HepG2 (cell line): ENCODE data around the gene GBA2. TPM values are rescaled to one million over a fixed set of nuclear protein-coding genes. Genes with fewer than 3 reads are reported as not detected.

Experiments used
- ATAC-seq: fragments of 200-7000 bp; cut with Tn5 transposase; 3 replicates; pipeline ENCODE4 v1.9.1; 2020; ENCODE audit warnings: mild to moderate bottlenecking, moderate library complexity
- BruUV-seq: library from RNA; stranded (reverse); fragments of 400-500 nt; replicated peaks from 2 replicates; lab custom pipeline; 2021; lab: Mats Ljungman, UMichigan
- CTCF ChIA-PET: fragments of 300-600 bp; formaldehyde crosslinking; extraction: SDS; loops from one replicate; lab custom pipeline; 2021; ENCODE audit warnings: low total read pairs, inconsistent platforms, low intra/inter-chr PET ratio; lab: Yijun Ruan, JAX
- POLR2A ChIA-PET: fragments of 350-600 bp; sonication (Branson Sonifier 250); formaldehyde crosslinking; loops from one replicate; lab custom pipeline; 2020; ENCODE audit warnings: antibody characterized with exemption, inconsistent platforms; lab: Yijun Ruan, JAX
- DNase-seq: peaks from one replicate; pipeline ENCODE4 v3.0.0-alpha.2; 2015; ENCODE audit warnings: low spot score
- FAIRE-seq: peaks from 3 replicates; lab custom pipeline; 2011; peaks lifted over from hg19 to GRCh38; lab: Jason Lieb, UNC
- H2AFZ ChIP-seq: one replicate; pipeline ENCODE4 v1.6.1; 2011; ENCODE audit warnings: low read length, inconsistent platforms
- H3K27ac ChIP-seq: fragments of 300-600 bp; 3 replicates; pipeline ENCODE4 v1.8.0; 2011; ENCODE audit warnings: mixed run types, mild to moderate bottlenecking, mixed read lengths, low read length, inconsistent platforms; ENCODE audit not compliant: insufficient read depth; ENCODE audit errors: extremely low read length
- H3K27me3 ChIP-seq, 2 experiments: fragments of 200-600 bp in 1 of 2; 2 replicates in 1 of 2; 3 replicates in 1 of 2; pipeline versions ENCODE4 v1.6.0 to v1.8.0; 2011; ENCODE audit warnings: low read length in 2 of 2, mild to moderate bottlenecking in 2 of 2, moderate library complexity in 2 of 2, inconsistent platforms in 1 of 2; ENCODE audit not compliant: insufficient read depth in 2 of 2, control insufficient read depth in 1 of 2
- H3K36me3 ChIP-seq, 2 experiments: fragments of 200-600 bp in 1 of 2; replicated peaks in 1 of 2; 2 replicates in 1 of 2; 3 replicates in 1 of 2; pipeline versions ENCODE4 v1.5.1 to v1.8.0; 2011; ENCODE audit warnings: low read length in 2 of 2, inconsistent platforms in 1 of 2; ENCODE audit not compliant: insufficient read depth in 2 of 2, control insufficient read depth in 1 of 2
- H3K4me1 ChIP-seq: 2 replicates; pipeline ENCODE4 v1.5.1; 2012; ENCODE audit warnings: low read length, inconsistent platforms; ENCODE audit not compliant: insufficient read depth
- H3K4me2 ChIP-seq: 2 replicates; pipeline ENCODE4 v1.6.0; 2011; ENCODE audit warnings: low read depth, low read length, inconsistent platforms
- H3K4me3 ChIP-seq, 3 experiments: fragments of 200-600 bp in 1 of 3; sonication (generic), shearing (Covaris generic) in 1 of 3; replicated peaks in 1 of 3; 2 replicates each; pipeline ENCODE4 v1.5.1; 2011 to 2016; ENCODE audit warnings: low read length in 3 of 3, inconsistent platforms in 2 of 3, low read depth in 2 of 3, mild to moderate bottlenecking in 2 of 3, control low read depth in 1 of 3, mixed read lengths in 1 of 3; ENCODE audit not compliant: insufficient read depth in 1 of 3
- H3K79me2 ChIP-seq: one replicate; pipeline ENCODE4 v1.6.1; 2011; ENCODE audit warnings: low read length, inconsistent platforms; ENCODE audit not compliant: insufficient read depth
- H3K9ac ChIP-seq: 2 replicates; pipeline ENCODE4 v1.6.0; 2011; ENCODE audit warnings: mild to moderate bottlenecking, low read depth, low read length, inconsistent platforms; ENCODE audit not compliant: insufficient read depth
- H3K9me3 ChIP-seq: 2 replicates; pipeline ENCODE4 v1.5.1; 2012; ENCODE audit warnings: mild to moderate bottlenecking, low read length
- H4K20me1 ChIP-seq: 2 replicates; pipeline ENCODE4 v1.6.0; 2011; ENCODE audit warnings: inconsistent platforms, mild to moderate bottlenecking, low read length, moderate library complexity; ENCODE audit not compliant: insufficient read depth
- CCDC6 ChIP-seq: sonication (generic); formaldehyde crosslinking; IDR thresholded peaks from 2 replicates; pipeline ENCODE4 v1.8.1; 2022; ENCODE audit warnings: mild to moderate bottlenecking, missing genetic modification reagents, moderate library complexity
- HDAC1 ChIP-seq: sonication (generic); formaldehyde crosslinking; IDR thresholded peaks from 2 replicates; pipeline ENCODE4 v1.5.1; 2020; ENCODE audit warnings: mild to moderate bottlenecking, missing genetic modification reagents
- HNRNPLL ChIP-seq: fragments of 200-400 bp; formaldehyde crosslinking; IDR thresholded peaks from 2 replicates; pipeline ENCODE4 v1.6.1; 2017; ENCODE audit warnings: mild to moderate bottlenecking, low read depth, low read length; ENCODE audit not compliant: poor library complexity, severe bottlenecking
- HOXA9 ChIP-seq: sonication (generic); formaldehyde crosslinking; IDR thresholded peaks from 2 replicates; pipeline ENCODE4 v1.8.1; 2022; ENCODE audit warnings: missing genetic modification reagents, mild to moderate bottlenecking, moderate library complexity, borderline replicate concordance
- MLX ChIP-seq: IDR thresholded peaks from 2 replicates; pipeline ENCODE4 v1.6.1; 2016
- NR2C2 ChIP-seq: sonication (generic); formaldehyde crosslinking; IDR thresholded peaks from 2 replicates; pipeline ENCODE4 v1.4.0; 2020; ENCODE audit warnings: missing genetic modification reagents, mild to moderate bottlenecking, moderate library complexity, borderline replicate concordance
- RCOR2 ChIP-seq: IDR thresholded peaks from 2 replicates; pipeline ENCODE4 v1.6.1; 2016; ENCODE audit warnings: missing biosample characterization, missing genetic modification reagents
- RELA ChIP-seq: sonication (generic); formaldehyde crosslinking; IDR thresholded peaks from 2 replicates; pipeline ENCODE4 v1.4.0; 2020; ENCODE audit warnings: missing genetic modification reagents
- RERE ChIP-seq: IDR thresholded peaks from 2 replicates; pipeline ENCODE4 v1.6.1; 2016; ENCODE audit warnings: low read depth, missing genetic modification reagents, missing compliant biosample characterization
- ZNF709 ChIP-seq: sonication (generic); formaldehyde crosslinking; IDR thresholded peaks from 2 replicates; pipeline ENCODE4 v1.5.0; 2020; ENCODE audit warnings: mild to moderate bottlenecking, missing genetic modification reagents
- ZNF792 ChIP-seq: IDR thresholded peaks from 2 replicates; pipeline ENCODE4 v1.6.1; 2016
- WGBS: methylation state at CpG from one replicate; pipeline ENCODE4 v1.1.6; 2017; ENCODE audit warnings: low lambda C conversion rate; 5-methylcytosine and 5-hydroxymethylcytosine counted together
- in situ Hi-C: cut with HindIII; loops from 2 replicates; pipeline ENCODE4 v1.10.0; 2017; ENCODE audit warnings: low pct_unique_long_range_greater_than_20kb; ENCODE audit not compliant: extremely low pct_ligation_motif_present
- intact Hi-C: fragments of 100-400 bp; cut with micrococcal nuclease; formaldehyde crosslinking; loops from one replicate; pipeline ENCODE4 v1.10.0; 2022; ENCODE audit not compliant: unreplicated experiment
- polyA plus RNA-seq, 8 experiments: library from polyadenylated mRNA; depleted of rRNA in 3 of 8; stranded (reverse) in 7 of 8; unstranded in 1 of 8; fragments of >200 nt; fragmentation: Illumina TruSeq in 4 of 8; extraction: Trizol in 4 of 8; gene quantifications; 2 replicates each; pipeline versions ENCODE4 v1.2.1 to v1.2.3, GENCODE V29; 2011 to 2016; ENCODE audit warnings: low read depth in 4 of 8, missing spikeins in 1 of 8, mixed read lengths in 1 of 8; ENCODE audit not compliant: insufficient read depth in 1 of 8
- total RNA-seq, 5 experiments: library from RNA; depleted of rRNA; stranded (reverse); fragments of >200 nt; fragmentation: Illumina TruSeq; extraction: Trizol; gene quantifications; 2 replicates each; pipeline ENCODE4 v1.2.3, GENCODE V29; 2016; ENCODE audit warnings: low read depth in 1 of 5
- TF ChIP-seq, protein P1 (sequence below): sonication (generic); formaldehyde crosslinking; IDR thresholded peaks from 2 replicates; pipeline ENCODE4 v1.4.0; 2020; ENCODE audit warnings: low read depth, missing genetic modification reagents

Gene GBA2
- total and polyA plus RNA-seq, 2 of the 13 experiments (the other 11 are each of a cell fraction or from before 2014, with no cell fraction given): 37.5 to 86.1 TPM

DNA sequence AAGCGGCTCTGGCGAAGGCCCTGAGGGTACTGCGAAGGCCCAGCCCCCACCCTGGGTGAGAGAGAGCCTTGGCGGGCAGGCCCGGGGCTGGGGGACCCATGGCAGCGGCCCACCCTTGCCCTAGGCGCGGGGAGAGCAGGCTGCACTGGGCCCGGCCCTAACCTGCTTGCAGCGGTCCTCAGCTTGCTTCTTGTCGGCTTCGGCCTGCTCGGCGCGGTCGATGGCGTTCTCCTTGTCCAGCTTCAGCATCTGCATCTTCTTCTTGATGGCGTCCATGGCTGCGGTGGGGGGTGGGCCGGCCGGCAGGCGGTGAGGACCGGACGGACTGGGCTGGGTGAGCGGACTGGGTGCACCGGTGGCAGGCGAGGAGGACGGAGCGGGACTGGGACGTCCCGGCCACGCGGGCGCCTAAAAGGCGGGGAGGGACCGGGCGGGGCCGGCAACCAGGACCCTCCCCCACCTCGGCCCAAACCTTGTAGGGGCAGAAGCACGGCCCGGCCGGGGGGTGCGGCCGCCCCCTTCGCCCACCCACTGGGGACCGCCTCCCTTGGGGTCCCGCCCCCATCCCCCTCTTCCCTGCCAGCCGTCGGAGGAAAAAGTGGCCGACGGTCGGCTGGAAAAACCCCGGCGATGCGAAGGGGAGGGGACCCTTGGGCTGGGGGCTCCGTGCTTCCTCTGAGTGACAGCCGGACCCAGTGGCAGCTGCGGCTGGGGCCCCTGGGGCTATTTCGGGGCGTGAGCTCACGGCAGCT, 59.3 kb downstream of the GBA2 start, which contains the start of gene TPM2:
Gene TPM2, minus strand, starts transcription at position 384 of the 752 bp plus-strand sequence. Its CDS starts 108 bp downstream, at position 276.
- no peaks in the 10 kb centered on the region for H4K20me1 ChIP-seq
- H2AFZ ChIP-seq: no peak within 1 kb of the TSS
- H3K9me3 ChIP-seq: no peaks in the 10 kb centered on the region
- peaks cover 64% of the 10 kb centered on the region for H3K4me1 ChIP-seq
- no peak for DNase-seq
- H3K9ac ChIP-seq: peak within 1 kb of the TSS; percentile 68
- no peak within 1 kb of the TSS for H3K27ac ChIP-seq
- H3K4me2 ChIP-seq: peak within 1 kb of the TSS; percentile 90
- in situ Hi-C loops: no loop called here
- ChIA-PET CTCF (no interaction called here), POLR2A (interaction anchor here (0.9 to 6.1 kb wide), 11 partner anchors 15 to 139 kb away, joined by 3 to 68 read pairs (median 9); partner anchors contain the start of genes ARHGEF39, CA9, CCDC107 and CREB3)
- 93% methylated on average over 43 of the region's 61 CpGs for WGBS
- H3K27me3 ChIP-seq: no peaks in the 10 kb centered on the region
- no peaks in the 10 kb centered on the region for H3K36me3 ChIP-seq
- no peaks in the 10 kb centered on the region for H3K79me2 ChIP-seq
- ATAC-seq: peak; percentile 2; the same call in 1 of the 3 replicates
- no TSS peak for BruUV-seq
- intact Hi-C loops: loop anchor here (10.0 kb wide), 1 partner anchor 45 kb away; no protein-coding TSS in a partner anchor
- H3K4me3 ChIP-seq: peak within 1 kb of the TSS; percentile 75 to 84 (median 81); a peak in 5 of 6 replicates
- no peak for FAIRE-seq
- TF ChIP-seq HDAC1 (CRISPR knock-in tag) (no peak), RCOR2 (CRISPR knock-in tag) (no peak), ZNF709 (no peak), ZNF792 (no peak), RERE (CRISPR knock-in tag) (no peak), MLX (no peak), RELA (CRISPR knock-in tag) (no peak), HNRNPLL (no peak), HOXA9 (CRISPR knock-in tag) (no peak), NR2C2 (no peak), CCDC6 (no peak)
- TF ChIP-seq, protein P1, sequence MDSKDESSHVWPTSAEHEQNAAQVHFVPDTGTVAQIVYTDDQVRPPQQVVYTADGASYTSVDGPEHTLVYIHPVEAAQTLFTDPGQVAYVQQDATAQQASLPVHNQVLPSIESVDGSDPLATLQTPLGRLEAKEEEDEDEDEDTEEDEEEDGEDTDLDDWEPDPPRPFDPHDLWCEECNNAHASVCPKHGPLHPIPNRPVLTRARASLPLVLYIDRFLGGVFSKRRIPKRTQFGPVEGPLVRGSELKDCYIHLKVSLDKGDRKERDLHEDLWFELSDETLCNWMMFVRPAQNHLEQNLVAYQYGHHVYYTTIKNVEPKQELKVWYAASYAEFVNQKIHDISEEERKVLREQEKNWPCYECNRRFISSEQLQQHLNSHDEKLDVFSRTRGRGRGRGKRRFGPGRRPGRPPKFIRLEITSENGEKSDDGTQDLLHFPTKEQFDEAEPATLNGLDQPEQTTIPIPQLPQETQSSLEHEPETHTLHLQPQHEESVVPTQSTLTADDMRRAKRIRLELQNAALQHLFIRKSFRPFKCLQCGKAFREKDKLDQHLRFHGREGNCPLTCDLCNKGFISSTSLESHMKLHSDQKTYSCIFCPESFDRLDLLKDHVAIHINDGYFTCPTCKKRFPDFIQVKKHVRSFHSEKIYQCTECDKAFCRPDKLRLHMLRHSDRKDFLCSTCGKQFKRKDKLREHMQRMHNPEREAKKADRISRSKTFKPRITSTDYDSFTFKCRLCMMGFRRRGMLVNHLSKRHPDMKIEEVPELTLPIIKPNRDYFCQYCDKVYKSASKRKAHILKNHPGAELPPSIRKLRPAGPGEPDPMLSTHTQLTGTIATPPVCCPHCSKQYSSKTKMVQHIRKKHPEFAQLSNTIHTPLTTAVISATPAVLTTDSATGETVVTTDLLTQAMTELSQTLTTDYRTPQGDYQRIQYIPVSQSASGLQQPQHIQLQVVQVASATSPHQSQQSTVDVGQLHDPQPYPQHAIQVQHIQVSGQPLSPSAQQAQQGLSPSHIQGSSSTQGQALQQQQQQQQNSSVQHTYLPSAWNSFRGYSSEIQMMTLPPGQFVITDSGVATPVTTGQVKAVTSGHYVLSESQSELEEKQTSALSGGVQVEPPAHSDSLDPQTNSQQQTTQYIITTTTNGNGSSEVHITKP (CRISPR knock-in tag): no peak
